H1 (cell line): ENCODE results near the gene TGM5. TPM values are rescaled to one million over a fixed set of nuclear protein-coding genes. Genes with fewer than 3 reads are reported as not detected.

Source experiments
- ASH2L ChIP-seq: fragments of 200-600, 300-600 bp; sonication (generic); IDR thresholded peaks from one replicate; pipeline ENCODE4 v1.7.1; 2017; ENCODE audit warnings: low read length
- ATF2 ChIP-seq: IDR thresholded peaks from 2 replicates; pipeline ENCODE4 v1.6.1; 2012; ENCODE audit warnings: low read length, inconsistent platforms
- CHD1 ChIP-seq: IDR thresholded peaks from 2 replicates; pipeline ENCODE4 v1.6.1; 2012; ENCODE audit warnings: low read depth, low read length, improper control_type of control experiment
- CHD7 ChIP-seq: fragments of 300-600 bp; sonication (generic); IDR thresholded peaks from 2 replicates; pipeline ENCODE4 v1.7.1; 2012; ENCODE audit warnings: low read length, moderate library complexity, mild to moderate bottlenecking, inconsistent platforms; ENCODE audit not compliant: insufficient replicate concordance
- EP300 ChIP-seq, 2 experiments: IDR thresholded peaks; 1 replicate in 1 of 2; 2 replicates in 1 of 2; pipeline ENCODE4 v1.6.1; 2011 to 2012; ENCODE audit warnings: low read depth in 2 of 2, low read length in 2 of 2, mild to moderate bottlenecking in 2 of 2, borderline replicate concordance in 1 of 2, inconsistent platforms in 1 of 2, moderate library complexity in 1 of 2
- GABPA ChIP-seq: IDR thresholded peaks from 2 replicates; pipeline ENCODE4 v1.6.1; 2011; ENCODE audit warnings: mild to moderate bottlenecking, low read length, moderate library complexity, borderline replicate concordance; ENCODE audit not compliant: insufficient read depth
- RAD21 ChIP-seq, 2 experiments: IDR thresholded peaks in 1 of 2; conservative IDR thresholded peaks in 1 of 2; 2 replicates each; pipeline ENCODE4 v1.6.1; 2011; ENCODE audit warnings: low read depth in 2 of 2, low read length in 2 of 2, improper control_type of control experiment in 1 of 2, inconsistent platforms in 1 of 2, mild to moderate bottlenecking in 1 of 2, moderate library complexity in 1 of 2
- SRF ChIP-seq: IDR thresholded peaks from 2 replicates; pipeline ENCODE4 v1.6.1; 2011; ENCODE audit warnings: mild to moderate bottlenecking, low read depth, low read length, moderate library complexity
- SUZ12 ChIP-seq: fragments of 200-600 bp; sonication (generic); IDR thresholded peaks from 2 replicates; pipeline ENCODE4 v1.6.1; 2012; ENCODE audit warnings: mild to moderate bottlenecking, inconsistent platforms, low read length, moderate library complexity, mixed read lengths
- polyA plus RNA-seq, 7 experiments: library from polyadenylated mRNA; depleted of rRNA in 3 of 7; stranded (reverse) in 5 of 7; unstranded in 2 of 7; fragments of >200 nt in 5 of 7; fragments of 200-250 nt in 2 of 7; gene quantifications; 1 replicate in 5 of 7; 2 replicates in 1 of 7; 4 replicates in 1 of 7; pipeline versions ENCODE4 v1.2.1 to v1.2.3, GENCODE V29; 2011 to 2013; ENCODE audit warnings: missing spikeins in 2 of 7, mixed read lengths in 2 of 7
- total RNA-seq: library from RNA; stranded (reverse); fragmentation: NEBNext Ultra II Directional; extraction: Animal tissue kit (Norgen Biotek cat#: 25700); gene quantifications from 2 replicates; pipeline ENCODE4 v1.2.1, GENCODE V29; 2021

TGM5 gene
- total and polyA plus RNA-seq, 2 of the 8 experiments (the other 6 are each of a cell fraction or from before 2014, with no cell fraction given) = not detected

GRCh38 chr15:43193710-43194109 lies 73.0 kb downstream of the TGM5 start (continued):
- no peak for TF ChIP-seq CHD7
- TF ChIP-seq ATF2 = no peak
- no peak for TF ChIP-seq SUZ12
- TF ChIP-seq CHD1 = no peak
- TF ChIP-seq ASH2L = no peak
- TF ChIP-seq GABPA = no peak
- TF ChIP-seq RAD21 (IDR thresholded peaks at IDR 0.05 in 1 of 2, conservative IDR thresholded peaks at IDR 0.05 in 1 of 2; ENCODE audit: low read depth in 2 of 2, low read length in 2 of 2) = no peak
- TF ChIP-seq SRF = no peak
- TF ChIP-seq EP300 (IDR thresholded peaks at IDR 0.05; ENCODE audit: borderline replicate concordance in 1 of 2, low read depth in 2 of 2, low read length in 2 of 2) = no peak
